ENCODE data around the gene CEP170B. TPM values are rescaled to one million over a fixed set of nuclear protein-coding genes. Genes with fewer than 3 reads are reported as not detected.
A peak's percentile ranks its signal among the peaks of the same experiment; 100 is the strongest.
"Not testable (repeated sequence)": the region's sequence is repeated elsewhere in the genome, so short reads cannot be mapped to it uniquely, and the experiment has no call there.

Gene CEP170B
- 15.3 TPM for total RNA-seq

GRCh38 chr14:104865081-104865630 is at the start of gene CEP170B:
CEP170B (plus strand) TSS chr14:104865268; CDS start chr14:104868451, 3,183 bp downstream.
- ATAC-seq = peak; percentile 52
- DNase-seq (ENCODE audit: low spot score) = peak; percentile 64
- intact Hi-C loops (cut with DNase I) = no loop called here

DNA sequence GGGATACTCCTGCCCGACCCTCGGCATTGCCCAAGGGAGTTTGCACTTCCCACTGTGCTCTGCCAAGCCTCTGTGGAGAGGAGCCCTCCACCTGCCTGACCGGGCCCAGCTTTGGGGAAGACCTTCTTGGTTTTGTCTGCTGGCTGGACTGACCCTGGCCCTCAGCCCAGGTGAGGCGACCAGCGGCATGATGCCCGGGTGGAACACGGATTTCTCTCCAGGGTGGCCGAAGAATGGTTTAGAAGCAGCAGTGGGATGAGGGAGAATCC is 48.5 kb upstream of the CEP170B start:
- intact Hi-C loops (cut with DNase I) = no loop called here
- DNase-seq (ENCODE audit: low spot score) = no peak
- peak; percentile 23 for ATAC-seq

- peak; percentile 23 for DNase-seq (ENCODE audit: low spot score)
- ATAC-seq = no peak
- intact Hi-C loops (cut with DNase I) = no loop called here
Measured at GRCh38 chr14:104817930-104818713, 46.9 kb upstream of the CEP170B start.

GRCh38 chr14:104818714-104819161 is 46.3 kb upstream of the CEP170B start:
- DNase-seq (ENCODE audit: low spot score) (peak; percentile 53), ATAC-seq (no peak)

DNA sequence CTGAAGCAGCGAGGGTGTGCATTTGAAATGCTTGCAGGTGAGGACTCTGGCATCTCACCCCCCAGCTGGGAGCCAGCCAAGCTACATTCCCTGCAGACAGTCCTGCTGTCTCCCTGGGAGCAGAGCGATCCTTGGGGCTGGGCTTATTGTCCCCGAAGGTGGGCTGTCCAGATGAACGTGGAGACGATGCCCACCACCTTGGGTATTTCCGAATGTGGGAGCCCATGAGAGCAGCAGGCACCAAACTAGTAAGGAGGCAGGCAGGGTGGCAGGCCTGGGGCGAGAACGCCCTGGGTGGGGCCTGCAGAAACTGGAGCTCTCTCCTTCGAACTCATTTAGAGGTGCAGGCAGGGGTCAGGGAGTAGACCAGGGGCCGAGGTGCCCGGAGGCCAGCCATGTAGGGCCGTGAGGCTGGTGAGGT is 45.7 kb upstream of the CEP170B start:
- intact Hi-C loops (cut with DNase I) = no loop called here
- ATAC-seq (no peak), DNase-seq (ENCODE audit: low spot score) (peak; percentile 60)

More at GRCh38 chr14:104818714-104819161, 46.3 kb upstream of the CEP170B start:
- intact Hi-C loops (cut with DNase I) = no loop called here

DNA sequence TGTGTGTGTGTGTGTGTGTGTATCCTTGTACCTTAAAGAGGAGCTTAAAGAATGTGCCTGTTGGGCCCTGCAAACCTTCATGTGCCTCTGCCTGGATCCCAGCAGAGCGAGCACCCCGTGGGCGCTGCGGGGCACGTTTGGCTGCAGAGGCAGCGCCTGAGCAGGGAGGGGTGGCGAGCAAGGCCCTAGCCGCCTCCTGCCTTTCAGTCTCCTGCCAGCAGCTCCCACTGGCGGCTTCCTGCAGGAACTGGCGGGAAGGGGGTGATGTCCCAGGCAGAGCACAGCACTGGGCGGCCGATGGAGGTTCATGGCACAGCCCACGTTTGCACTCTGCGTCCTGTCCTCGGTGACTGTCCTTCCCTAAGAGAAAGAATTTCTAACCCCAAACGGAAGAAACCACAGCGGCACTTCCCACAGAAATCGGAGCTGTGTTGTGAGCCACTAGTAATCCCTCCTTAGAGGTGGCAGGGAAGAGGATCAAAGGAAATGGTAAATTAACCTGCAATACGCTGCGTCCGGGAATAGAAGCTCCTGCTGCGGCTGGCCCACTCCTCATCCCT is 44.3 kb upstream of the CEP170B start:
- DNase-seq (ENCODE audit: low spot score) = peak; percentile 69
- ATAC-seq = peak; percentile 36
- intact Hi-C loops (cut with DNase I) = loop anchor here (5.0 kb wide), 1 partner anchor 53 kb away; no protein-coding TSS in a partner anchor

GRCh38 chr14:104821229-104821945 is 43.7 kb upstream of the CEP170B start:
- DNase-seq (ENCODE audit: low spot score) = peak; percentile 48

GRCh38 chr14:104821971-104822608 is 43.0 kb upstream of the CEP170B start:
- intact Hi-C loops (cut with DNase I) = loop anchor here (5.0 kb wide), 1 partner anchor 55 kb away; no protein-coding TSS in a partner anchor
- no peak for ATAC-seq
- peak; percentile 56 for DNase-seq (ENCODE audit: low spot score)

More at GRCh38 chr14:104821229-104821945, 43.7 kb upstream of the CEP170B start:
- intact Hi-C loops (cut with DNase I) = loop anchor here (5.0 kb wide), 1 partner anchor 54 kb away; no protein-coding TSS in a partner anchor
- ATAC-seq = no peak

GRCh38 chr14:104822821-104823615 is 42.0 kb upstream of the CEP170B start:
- peak; percentile 49 for DNase-seq (ENCODE audit: low spot score)
- ATAC-seq = no peak
- intact Hi-C loops (cut with DNase I) = loop anchor here (5.0 kb wide), 1 partner anchor 56 kb away; no protein-coding TSS in a partner anchor

DNA sequence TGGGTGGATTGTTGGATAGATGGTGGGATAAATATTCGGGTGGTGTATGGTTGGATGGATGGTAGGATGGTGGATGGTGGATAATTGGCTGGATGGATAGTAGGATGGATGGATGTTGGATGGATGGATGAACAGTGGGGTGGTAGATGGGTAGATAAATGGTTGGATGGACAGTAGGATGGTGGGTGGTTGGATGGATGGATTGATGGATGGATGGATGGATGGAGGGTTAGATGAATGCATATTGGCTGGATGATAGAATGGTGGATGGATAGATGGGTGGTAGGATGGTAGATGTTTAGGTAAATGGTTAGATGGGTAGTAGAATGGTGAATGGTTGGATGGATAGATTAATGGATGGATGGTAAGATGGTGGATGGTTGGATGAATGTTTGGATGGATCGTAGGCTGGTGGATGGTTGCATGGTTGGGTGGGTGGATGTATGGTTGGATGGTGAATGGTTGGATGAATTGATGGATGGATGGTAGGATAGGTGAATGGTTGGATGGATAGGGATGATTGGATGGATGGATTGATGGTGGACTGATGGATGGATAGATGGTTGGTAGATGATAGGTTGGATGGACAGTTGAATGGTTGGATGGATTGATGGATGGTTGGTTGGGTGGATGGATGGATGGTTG is 40.6 kb upstream of the CEP170B start:
- peak; percentile 3 for DNase-seq (ENCODE audit: low spot score)
- ATAC-seq = no peak
- intact Hi-C loops (cut with DNase I) = loop anchor here (5.0 kb wide), 1 partner anchor 57 kb away; no protein-coding TSS in a partner anchor

GRCh38 chr14:104826189-104826860 is 38.7 kb upstream of the CEP170B start:
- intact Hi-C loops (cut with DNase I) = no loop called here
- DNase-seq (ENCODE audit: low spot score) (peak; percentile 97), ATAC-seq (peak; percentile 93)

- no peak for DNase-seq (ENCODE audit: low spot score)
- intact Hi-C loops (cut with DNase I) = no loop called here
- ATAC-seq = no peak
Measured at GRCh38 chr14:104826861-104827176, 38.2 kb upstream of the CEP170B start.

- intact Hi-C loops (cut with DNase I) = no loop called here
- ATAC-seq (peak; percentile 63), DNase-seq (ENCODE audit: low spot score) (peak; percentile 65)
Measured at GRCh38 chr14:104827177-104828055, 37.7 kb upstream of the CEP170B start.

GRCh38 chr14:104830781-104831180 is 34.3 kb upstream of the CEP170B start:
- intact Hi-C loops (cut with DNase I) = no loop called here
- ATAC-seq (no peak), DNase-seq (ENCODE audit: low spot score) (no peak)

DNA sequence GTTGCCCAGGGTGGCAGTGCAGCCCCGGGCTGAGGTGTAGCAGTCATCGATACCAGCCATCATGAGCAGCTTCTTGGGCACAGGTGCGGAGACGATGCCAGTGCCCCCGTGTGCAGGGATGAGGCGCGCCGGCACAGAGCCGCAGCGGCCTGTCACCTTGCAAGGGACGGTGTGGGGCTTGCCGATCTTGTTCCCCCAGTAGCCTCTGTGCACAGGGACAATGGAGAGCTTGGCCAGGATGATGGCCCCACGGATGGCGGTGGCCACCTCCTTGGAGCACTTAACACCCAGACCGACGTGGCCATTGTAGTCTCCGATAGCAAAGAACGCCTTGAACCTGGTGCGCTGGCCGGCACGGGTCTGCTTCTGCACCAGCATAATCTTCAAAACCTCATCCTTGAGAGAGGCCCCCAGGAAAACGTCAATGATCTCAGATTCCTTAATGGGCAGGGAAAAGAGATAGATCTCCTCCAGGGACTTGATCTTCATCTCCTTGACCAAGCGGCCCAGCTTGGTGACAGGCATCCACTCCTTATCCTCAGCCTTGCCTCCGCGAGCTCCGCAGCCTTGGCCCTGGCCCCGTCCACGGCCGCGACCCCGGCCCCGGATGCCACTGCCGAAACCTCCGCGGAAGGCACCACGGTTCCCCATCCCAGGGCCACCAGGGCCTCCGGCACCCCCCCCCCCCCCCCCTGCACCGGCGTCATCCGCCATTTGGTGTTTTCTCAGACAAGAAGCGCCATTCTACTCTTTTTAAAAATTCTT is 28.7 kb upstream of the CEP170B start:
- DNase-seq (ENCODE audit: low spot score); intact Hi-C loops (cut with DNase I); ATAC-seq: not testable (repeated sequence)

DNA sequence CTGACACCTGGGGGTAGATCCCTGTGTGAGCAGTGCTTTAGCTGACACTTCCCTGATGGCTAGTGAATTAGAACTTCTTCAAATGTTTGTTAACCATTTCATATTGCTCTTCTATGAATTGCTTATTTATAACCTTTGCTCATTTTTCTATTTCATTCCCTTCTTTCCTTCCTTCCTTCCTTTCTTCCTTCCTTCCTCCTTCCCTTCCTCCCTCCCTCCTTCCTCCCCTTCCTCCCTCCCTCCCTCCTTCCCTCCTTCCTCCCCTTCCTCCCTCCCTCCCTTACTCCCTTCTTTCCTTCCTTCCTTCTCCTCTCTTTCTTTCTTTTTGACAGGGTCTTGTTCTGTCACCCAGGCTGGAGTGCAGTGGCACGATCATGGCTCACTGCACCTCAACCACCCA is 23.3 kb upstream of the CEP170B start:
- intact Hi-C loops (cut with DNase I) = no loop called here
- DNase-seq (ENCODE audit: low spot score) (no peak), ATAC-seq (no peak)
